ENCODE data around the gene PSENEN. TPM values are rescaled to one million over a fixed set of nuclear protein-coding genes. Genes with fewer than 3 reads are reported as not detected.

PSENEN gene
- total RNA-seq, 1 donor from 2014 or later: 63.7 TPM

DNA sequence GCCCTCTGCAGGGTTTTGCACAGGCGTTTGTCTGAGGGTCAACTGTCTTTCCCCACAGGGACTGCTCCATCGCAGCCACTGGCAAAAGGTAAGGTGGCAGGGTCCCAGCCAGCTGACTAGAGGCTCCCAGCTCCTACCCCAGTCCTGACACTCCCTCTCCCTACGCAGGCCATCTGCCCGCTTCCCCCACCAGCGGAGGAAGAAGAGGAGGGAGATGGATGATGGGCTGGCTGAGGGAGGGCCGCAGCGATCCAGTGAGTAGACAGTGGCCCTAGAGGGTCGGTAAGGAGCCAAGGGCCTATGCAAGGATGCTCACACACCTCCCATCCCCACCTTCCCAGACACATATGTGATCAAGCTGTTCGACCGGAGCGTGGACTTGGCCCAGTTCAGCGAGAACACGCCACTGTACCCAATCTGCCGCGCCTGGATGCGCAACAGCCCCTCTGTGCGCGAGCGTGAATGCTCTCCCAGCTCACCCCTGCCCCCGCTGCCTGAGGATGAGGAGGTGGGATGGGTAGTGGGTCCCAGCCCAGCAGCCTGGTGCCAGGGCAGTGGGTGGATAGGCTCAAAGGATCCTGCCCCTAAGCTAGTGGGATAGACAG lies 7.4 kb downstream of the PSENEN start:
- no peak for TF ChIP-seq CTCF (conservative IDR thresholded peaks at IDR 0.05; ENCODE audit: low read depth, low read length)
- DNase-seq (ENCODE audit: low read depth): no peak
- no peak overlapping the region for H3K4me3 ChIP-seq (ENCODE audit: low read depth, low read length)

DNA sequence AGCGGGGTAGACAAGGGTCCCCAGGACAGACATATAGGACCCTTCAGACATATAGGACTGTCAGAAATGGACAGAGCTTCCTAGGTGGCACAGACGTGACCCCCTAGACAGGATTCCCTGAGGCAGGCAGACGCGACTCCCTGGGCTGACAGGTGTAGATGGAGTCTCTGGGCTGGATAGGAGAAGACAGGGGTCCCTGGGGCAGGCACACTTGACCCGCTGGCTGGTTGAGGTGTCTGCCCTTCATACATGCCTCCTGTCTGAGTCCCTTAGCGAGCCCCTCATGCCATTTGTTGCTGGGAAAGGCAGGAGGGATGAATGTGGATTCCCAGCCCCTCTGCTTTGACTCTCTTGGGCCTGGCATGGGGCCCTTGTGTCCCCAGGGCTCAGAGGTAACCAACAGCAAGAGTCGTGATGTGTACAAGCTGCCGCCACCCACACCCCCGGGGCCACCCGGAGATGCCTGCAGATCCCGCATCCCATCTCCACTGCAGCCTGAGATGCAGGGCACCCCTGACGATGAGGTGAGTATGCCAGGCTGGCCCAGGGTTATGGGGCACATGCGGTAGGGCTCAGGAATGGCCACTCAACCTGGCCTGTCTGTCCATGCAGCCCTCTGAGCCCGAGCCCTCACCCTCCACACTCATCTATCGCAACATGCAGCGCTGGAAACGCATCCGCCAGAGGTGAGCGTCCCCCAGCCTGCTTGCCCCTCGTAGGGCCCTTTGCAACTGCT lies 8.4 kb downstream of the PSENEN start:
- DNase-seq (ENCODE audit: low read depth): no peak
- H3K4me3 ChIP-seq (ENCODE audit: low read depth, low read length): no peak overlapping the region
- TF ChIP-seq CTCF (conservative IDR thresholded peaks at IDR 0.05; ENCODE audit: low read depth, low read length): no peak

GRCh38 chr19:35754370-35755130 lies 9.1 kb downstream of the PSENEN start:
- no peak overlapping the region for H3K4me3 ChIP-seq (ENCODE audit: low read depth, low read length)
- DNase-seq (ENCODE audit: low read depth): no peak
- no peak for TF ChIP-seq CTCF (conservative IDR thresholded peaks at IDR 0.05; ENCODE audit: low read depth, low read length)

GRCh38 chr19:35755131-35755549 lies 9.7 kb downstream of the PSENEN start:
- TF ChIP-seq CTCF (conservative IDR thresholded peaks at IDR 0.05; ENCODE audit: low read depth, low read length): no peak
- no peak overlapping the region for H3K4me3 ChIP-seq (ENCODE audit: low read depth, low read length)
- no peak for DNase-seq (ENCODE audit: low read depth)

- H3K4me3 ChIP-seq (ENCODE audit: low read depth, low read length): no peak overlapping the region
Measured at GRCh38 chr19:35755550-35756376, 10.3 kb downstream of the PSENEN start.

More at GRCh38 chr19:35755550-35756376, 10.3 kb downstream of the PSENEN start:
- no peak for TF ChIP-seq CTCF (conservative IDR thresholded peaks at IDR 0.05; ENCODE audit: low read depth, low read length)
- DNase-seq (ENCODE audit: low read depth): no peak

All from epithelial cell of proximal tubule (primary cell).